NT2/D1 (cell line): ENCODE results near the gene STAU1.

ENCODE experiments used
- SUZ12 ChIP-seq: IDR thresholded peaks from 2 replicates; pipeline ENCODE4 v1.6.1; 2011; ENCODE audit not compliant: insufficient read length, insufficient read depth; ENCODE audit errors: extremely low read depth
- YY1 ChIP-seq: IDR thresholded peaks from 2 replicates; pipeline ENCODE4 v1.6.1; 2011; ENCODE audit not compliant: insufficient read length, insufficient read depth
- ZNF274 ChIP-seq: IDR thresholded peaks from 2 replicates; pipeline ENCODE4 v1.6.1; 2011; ENCODE audit warnings: mild to moderate bottlenecking, low read depth, low read length

DNA sequence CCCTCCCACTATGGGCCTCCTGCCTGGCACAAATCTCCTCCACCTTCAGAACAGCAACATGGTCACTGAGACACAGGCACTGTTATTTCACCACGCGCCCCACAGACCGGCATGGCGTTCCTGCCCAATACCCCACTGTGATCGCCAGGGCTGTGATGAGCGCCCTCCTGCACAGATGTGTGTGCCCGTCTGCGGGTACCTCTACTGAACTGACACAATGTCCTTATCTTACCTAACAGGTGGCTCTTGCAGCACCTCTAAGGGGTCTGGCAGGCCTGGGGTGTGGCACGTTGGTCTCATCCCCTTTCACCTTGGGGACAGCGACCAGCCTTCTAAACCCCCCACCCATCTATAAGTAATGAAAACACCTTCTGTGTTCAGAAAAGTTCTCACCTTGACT, 64.2 kb downstream of the STAU1 start:
- TF ChIP-seq YY1 (no peak), SUZ12 (no peak), ZNF274 (no peak)
